Thyroid gland (tissue), 4 donors: ENCODE data around the gene TRIM71. TPM values are rescaled to one million over a fixed set of nuclear protein-coding genes. Genes with fewer than 3 reads are reported as not detected.
"Not testable (repeated sequence)": the region's sequence is repeated elsewhere in the genome, so short reads cannot be mapped to it uniquely, and the experiment has no call there.

Experiments
- DNase-seq, 2 donors: peaks; one replicate each; pipeline ENCODE4 v3.0.0-alpha.2; 2019
- H3K27ac ChIP-seq, 3 donors: fragments of 200-600 bp; sonication (generic); 1 replicate in 2 of 3; 2 replicates in 1 of 3; pipeline ENCODE4 v1.5.1; 2016 to 2019; ENCODE audit warnings: mild to moderate bottlenecking in 1 of 3, moderate library complexity in 1 of 3
- H3K27me3 ChIP-seq: fragments of 200-600 bp; sonication (generic); one replicate; pipeline ENCODE4 v1.5.1; 2019
- H3K36me3 ChIP-seq, 2 donors: fragments of 200-600 bp; sonication (generic); one replicate each; pipeline ENCODE4 v1.5.1; 2016 to 2019
- H3K4me1 ChIP-seq, 2 donors: fragments of 200-600 bp; sonication (generic); one replicate each; pipeline ENCODE4 v1.5.1; 2017 to 2019
- H3K4me3 ChIP-seq, 3 donors: fragments of 200-600 bp; sonication (generic); replicated peaks in 1 of 3; 1 replicate in 2 of 3; 2 replicates in 1 of 3; pipeline ENCODE4 v1.5.1; 2016; ENCODE audit warnings: mild to moderate bottlenecking in 1 of 3
- H3K9me3 ChIP-seq: fragments of 200-600 bp; sonication (generic); one replicate; pipeline ENCODE4 v1.5.1; 2017
- CTCF ChIP-seq, 6 experiments: fragments of 200-600 bp in 3 of 6; fragments of 450-650 bp in 3 of 6; sonication (generic) in 3 of 6; IDR thresholded peaks; one replicate each; pipeline ENCODE4 v1.5.1; 2016 to 2019; ENCODE audit warnings: antibody characterized with exemption in 6 of 6, mild to moderate bottlenecking in 2 of 6, inconsistent platforms in 1 of 6, moderate library complexity in 1 of 6
- POLR2A ChIP-seq, 2 donors: fragments of 450-650 bp; IDR thresholded peaks; one replicate each; pipeline ENCODE4 v1.6.1; 2017; ENCODE audit warnings: antibody characterized with exemption in 2 of 2, mild to moderate bottlenecking in 2 of 2, moderate library complexity in 1 of 2
- WGBS, 2 donors: methylation state at CpG; one replicate each; pipeline ENCODE4 v1.1.5; 2017; 5-methylcytosine and 5-hydroxymethylcytosine counted together
- intact Hi-C: fragments of 100-400 bp; cut with DNase I; formaldehyde crosslinking; loops from one replicate; pipeline ENCODE4 v1.15.1; 2023
- total RNA-seq, 4 donors: library from RNA; depleted of rRNA; stranded (reverse); fragments of >200 nt; gene quantifications; one replicate each; pipeline ENCODE4 v1.2.3, GENCODE V29; 2016

The TRIM71 gene
- total RNA-seq, 4 donors from 2014 or later: under 0.01 to 0.15 (median 0.13) TPM; not detected in 1

- peak; percentile 60 to 67 for DNase-seq
- H3K4me3 ChIP-seq: peak overlapping the region in 1 of 3 donors; percentile 24
- H3K27ac ChIP-seq, H3K36me3 ChIP-seq, H3K4me1 ChIP-seq, intact Hi-C loops, H3K9me3 ChIP-seq, H3K27me3 ChIP-seq: not testable (repeated sequence)
- WGBS, 2 donors: 30 to 40% methylated on average over 1 to 17 of the region's 31 CpGs
- peak in 4 of 6 experiments; percentile 44 to 70 (median 54) for TF ChIP-seq CTCF (IDR thresholded peaks at IDR 0.05)
Measured at GRCh38 chr3:32902887-32903371, 85.1 kb downstream of the TRIM71 start.

- H3K4me3 ChIP-seq: no peak overlapping the region
- no peaks in the 10 kb centered on the region for H3K9me3 ChIP-seq
- H3K27ac ChIP-seq: no peak overlapping the region
- intact Hi-C loops: no loop called here
- no peak for TF ChIP-seq CTCF (IDR thresholded peaks at IDR 0.05)
- TF ChIP-seq POLR2A (IDR thresholded peaks at IDR 0.05): no peak
- 96 to 97% methylated on average over 10 of the region's 10 CpGs for WGBS, 2 donors
- no peaks in the 10 kb centered on the region for H3K36me3 ChIP-seq
- DNase-seq: no peak
- no peaks in the 10 kb centered on the region for H3K4me1 ChIP-seq
- no peaks in the 10 kb centered on the region for H3K27me3 ChIP-seq
Measured at GRCh38 chr3:32903953-32904352, 86.2 kb downstream of the TRIM71 start.

- Histone ChIP-seq H3K4me1 (peaks cover 9 to 13% of the 10 kb centered on the region in 2 donors), H3K9me3 (no peaks in the 10 kb centered on the region), H3K27me3 (no peaks in the 10 kb centered on the region), H3K27ac (no peak overlapping the region), H3K36me3 (no peaks in the 10 kb centered on the region), H3K4me3 (no peak overlapping the region)
- no peak for TF ChIP-seq POLR2A (IDR thresholded peaks at IDR 0.05)
- no peak for TF ChIP-seq CTCF (IDR thresholded peaks at IDR 0.05)
- DNase-seq: no peak
- intact Hi-C loops: no loop called here
- 71 to 82% methylated on average over 3 of the region's 3 CpGs for WGBS, 2 donors
Measured at GRCh38 chr3:32909999-32910398, 92.2 kb downstream of the TRIM71 start.

GRCh38 chr3:32910954-32911353, 93.2 kb downstream of the TRIM71 start:
- no peaks in the 10 kb centered on the region for H3K36me3 ChIP-seq
- WGBS, 2 donors: 90 to 97% methylated on average over 2 of the region's 2 CpGs
- intact Hi-C loops: no loop called here

GRCh38 chr3:32912046-32912445, 94.2 kb downstream of the TRIM71 start:
- no peak overlapping the region for H3K4me3 ChIP-seq
- DNase-seq: no peak
- no peaks in the 10 kb centered on the region for H3K36me3 ChIP-seq
- no peaks in the 10 kb centered on the region for H3K27me3 ChIP-seq
- 89 to 97% methylated on average over 1 of the region's 1 CpG for WGBS, 2 donors
- TF ChIP-seq POLR2A (IDR thresholded peaks at IDR 0.05) (no peak), CTCF (IDR thresholded peaks at IDR 0.05) (no peak)
- H3K4me1 ChIP-seq: peaks cover 9 to 13% of the 10 kb centered on the region in 2 donors
- intact Hi-C loops: no loop called here
- no peaks in the 10 kb centered on the region for H3K9me3 ChIP-seq
- H3K27ac ChIP-seq: no peak overlapping the region

More at GRCh38 chr3:32910954-32911353, 93.2 kb downstream of the TRIM71 start:
- Histone ChIP-seq H3K4me1 (peaks cover 9 to 13% of the 10 kb centered on the region in 2 donors), H3K9me3 (no peaks in the 10 kb centered on the region), H3K27ac (no peak overlapping the region), H3K4me3 (no peak overlapping the region), H3K27me3 (no peaks in the 10 kb centered on the region)
- DNase-seq: no peak
- no peak for TF ChIP-seq CTCF (IDR thresholded peaks at IDR 0.05)
